Adrenal gland (tissue), 12 donors: Measurements from ENCODE around the gene CSH2. TPM values are rescaled to one million over a fixed set of nuclear protein-coding genes. Genes with fewer than 3 reads are reported as not detected.
"Not testable (repeated sequence)": the region's sequence is repeated elsewhere in the genome, so short reads cannot be mapped to it uniquely, and the experiment has no call there.

ENCODE experiments used
- DNase-seq, 7 donors: peaks; one replicate each; pipeline ENCODE4 v3.0.0-alpha.2; 2019 to 2020
- H3K27ac ChIP-seq, 5 donors: fragments of 200-600 bp; sonication (generic) in 4 of 5; 1 replicate in 3 of 5; 2 replicates in 2 of 5; pipeline versions ENCODE4 v1.5.1 to v1.8.0; 2016 to 2020; ENCODE audit warnings: mild to moderate bottlenecking in 1 of 5
- H3K27me3 ChIP-seq: fragments of 200-600 bp; 2 replicates; pipeline ENCODE4 v1.8.0; 2021
- H3K36me3 ChIP-seq, 2 donors: fragments of 200-600 bp; replicated peaks in 1 of 2; 1 replicate in 1 of 2; 2 replicates in 1 of 2; pipeline versions ENCODE4 v1.5.1 to v1.8.0; 2018 to 2022
- H3K4me1 ChIP-seq, 2 donors: fragments of 200-600 bp; replicated peaks in 1 of 2; 1 replicate in 1 of 2; 2 replicates in 1 of 2; pipeline versions ENCODE4 v1.5.1 to v1.8.0; 2018 to 2021
- H3K4me3 ChIP-seq, 4 donors: fragments of 200-600 bp; sonication (generic) in 3 of 4; one replicate each; pipeline ENCODE4 v1.5.1; 2016 to 2018
- H3K9me3 ChIP-seq, 3 donors: fragments of 200-600 bp; sonication (generic) in 1 of 3; replicated peaks in 1 of 3; 1 replicate in 2 of 3; 2 replicates in 1 of 3; pipeline versions ENCODE4 v1.5.1 to v1.8.0; 2016 to 2021
- WGBS, 4 donors: extraction: QIAGEN DNeasy Blood & Tissue Kit in 2 of 4; methylation state at CpG; one replicate each; pipeline versions ENCODE4 v1.1.5 to v1.1.7; 2013 to 2017; 5-methylcytosine and 5-hydroxymethylcytosine counted together
- intact Hi-C, 2 donors: fragments of 100-400 bp; cut with DNase I; formaldehyde crosslinking; loops; one replicate each; pipeline versions ENCODE4 v1.14.1 to v1.15.0; 2022 to 2023
- polyA plus RNA-seq, 3 donors: library from polyadenylated mRNA; stranded (reverse); fragments of 200-250 nt in 2 of 3; fragments of 350-450 nt in 1 of 3; fragmentation: Illumina TruSeq in 1 of 3; extraction: RNeasy Lipid Tissue Mini Kit (QIAGEN cat#74804) in 1 of 3; gene quantifications; one replicate each; pipeline ENCODE4 v1.2.3, GENCODE V29; 2013 to 2014
- total RNA-seq, 9 donors: library from RNA; depleted of rRNA in 4 of 9; stranded (reverse); fragments of >200 nt in 4 of 9; fragments of 120-200 nt in 1 of 9; fragmentation: NEBNext Ultra II Directional in 1 of 9; extraction: Animal tissue kit (Norgen Biotek cat#: 25700) in 1 of 9; gene quantifications; one replicate each; pipeline versions ENCODE4 v1.1.0 to v1.2.4, GENCODE V29; 2013 to 2023
- TF ChIP-seq, protein P1 (sequence below), 6 experiments: fragments of 450-650 bp in 4 of 6; fragments of 200-600 bp in 2 of 6; sonication (generic) in 1 of 6; IDR thresholded peaks; 1 replicate in 5 of 6; 2 replicates in 1 of 6; pipeline versions ENCODE4 v1.5.1 to v1.8.0; 2016 to 2021; ENCODE audit warnings: antibody characterized with exemption in 6 of 6, mild to moderate bottlenecking in 2 of 6, moderate library complexity in 1 of 6
- donor health status: healthy with polysubstance abuse.
- donor health status: Bipolar disorder and iron deficiency.
- donor health status: DM: yes; HTN: yes; CAD: no.
- donor health status: DM: no; HTN: no; CAD: no.
- donor health status: DM: no; HTN: no; CAD: no.
- donor health status: DM: yes; HTN: yes; CAD: no.

CSH2 gene
- total and polyA plus RNA-seq, 12 donors: 0.61 TPM; not detected in 11

DNA sequence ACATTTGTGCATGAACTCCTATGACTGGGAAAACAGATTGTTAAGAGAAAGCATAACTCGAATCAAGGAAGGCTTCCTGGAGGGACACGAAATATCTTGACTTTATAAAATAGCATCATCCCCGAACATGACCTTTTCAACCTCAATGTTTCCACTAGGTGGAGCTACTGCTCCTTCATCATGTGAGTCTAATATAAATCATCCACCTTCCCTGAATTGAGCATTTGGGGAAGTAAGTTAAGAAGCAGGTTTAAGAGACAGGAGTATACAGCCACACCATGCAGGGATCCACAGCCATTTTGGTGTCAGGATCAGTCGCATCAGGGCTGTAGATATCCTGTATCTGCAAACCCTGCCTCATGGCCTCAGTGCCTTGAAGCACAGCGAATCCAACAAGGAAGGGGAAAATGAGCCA, 30.3 kb upstream of the CSH2 start:
- peak in 1 of 7 donors; percentile 29 for DNase-seq
- H3K9me3 ChIP-seq, H3K4me1 ChIP-seq, H3K27ac ChIP-seq, intact Hi-C loops, H3K36me3 ChIP-seq, H3K4me3 ChIP-seq, H3K27me3 ChIP-seq: not testable (repeated sequence)
- TF ChIP-seq, protein P1, sequence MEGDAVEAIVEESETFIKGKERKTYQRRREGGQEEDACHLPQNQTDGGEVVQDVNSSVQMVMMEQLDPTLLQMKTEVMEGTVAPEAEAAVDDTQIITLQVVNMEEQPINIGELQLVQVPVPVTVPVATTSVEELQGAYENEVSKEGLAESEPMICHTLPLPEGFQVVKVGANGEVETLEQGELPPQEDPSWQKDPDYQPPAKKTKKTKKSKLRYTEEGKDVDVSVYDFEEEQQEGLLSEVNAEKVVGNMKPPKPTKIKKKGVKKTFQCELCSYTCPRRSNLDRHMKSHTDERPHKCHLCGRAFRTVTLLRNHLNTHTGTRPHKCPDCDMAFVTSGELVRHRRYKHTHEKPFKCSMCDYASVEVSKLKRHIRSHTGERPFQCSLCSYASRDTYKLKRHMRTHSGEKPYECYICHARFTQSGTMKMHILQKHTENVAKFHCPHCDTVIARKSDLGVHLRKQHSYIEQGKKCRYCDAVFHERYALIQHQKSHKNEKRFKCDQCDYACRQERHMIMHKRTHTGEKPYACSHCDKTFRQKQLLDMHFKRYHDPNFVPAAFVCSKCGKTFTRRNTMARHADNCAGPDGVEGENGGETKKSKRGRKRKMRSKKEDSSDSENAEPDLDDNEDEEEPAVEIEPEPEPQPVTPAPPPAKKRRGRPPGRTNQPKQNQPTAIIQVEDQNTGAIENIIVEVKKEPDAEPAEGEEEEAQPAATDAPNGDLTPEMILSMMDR (IDR thresholded peaks at IDR 0.05): peak in 5 of 6 experiments; percentile 21 to 41 (median 39)
- WGBS, 4 donors: 28 to 41% (median 34%) methylated on average over 4 to 5 of the region's 5 CpGs

DNA sequence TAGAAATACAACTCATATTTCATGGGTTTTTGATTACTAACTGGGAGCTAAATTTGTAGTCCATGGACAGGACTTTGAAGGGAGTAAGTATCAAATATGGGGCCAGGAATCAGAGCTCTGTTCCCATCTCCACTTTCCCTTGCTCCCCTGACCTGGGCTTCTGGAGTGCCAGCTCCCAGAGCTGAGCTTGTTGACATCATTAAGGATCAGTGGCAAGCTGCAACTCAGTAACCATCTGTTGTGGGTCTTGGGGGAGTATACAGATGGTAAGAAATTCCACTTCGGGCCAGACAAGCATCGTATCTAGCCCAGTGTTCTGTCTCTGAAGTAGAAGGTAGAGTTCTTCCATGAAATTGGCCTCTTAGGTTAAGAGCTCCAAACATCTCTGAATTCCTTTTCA, 28.5 kb upstream of the CSH2 start:
- H3K27me3 ChIP-seq, H3K9me3 ChIP-seq, H3K4me1 ChIP-seq, intact Hi-C loops, DNase-seq, H3K27ac ChIP-seq, H3K4me3 ChIP-seq, H3K36me3 ChIP-seq: not testable (repeated sequence)
- 91 to 96% (median 93%) methylated on average over 2 of the region's 2 CpGs for WGBS, 4 donors

GRCh38 chr17:63898899-63899798, 25.7 kb upstream of the CSH2 start:
- H3K9me3 ChIP-seq, H3K4me3 ChIP-seq, H3K27me3 ChIP-seq, intact Hi-C loops, DNase-seq, H3K4me1 ChIP-seq, H3K27ac ChIP-seq, H3K36me3 ChIP-seq: not testable (repeated sequence)
- WGBS, 4 donors: 79 to 93% (median 86%) methylated on average over 6 of the region's 6 CpGs

GRCh38 chr17:63896524-63897354, 23.3 kb upstream of the CSH2 start, which contains the start of gene CSH1:
TSS of gene CSH1 (minus strand) at chr17:63896574. CDS start at chr17:63896511, 63 bp downstream.
- DNase-seq: peak in 1 of 7 donors; percentile 18

DNA sequence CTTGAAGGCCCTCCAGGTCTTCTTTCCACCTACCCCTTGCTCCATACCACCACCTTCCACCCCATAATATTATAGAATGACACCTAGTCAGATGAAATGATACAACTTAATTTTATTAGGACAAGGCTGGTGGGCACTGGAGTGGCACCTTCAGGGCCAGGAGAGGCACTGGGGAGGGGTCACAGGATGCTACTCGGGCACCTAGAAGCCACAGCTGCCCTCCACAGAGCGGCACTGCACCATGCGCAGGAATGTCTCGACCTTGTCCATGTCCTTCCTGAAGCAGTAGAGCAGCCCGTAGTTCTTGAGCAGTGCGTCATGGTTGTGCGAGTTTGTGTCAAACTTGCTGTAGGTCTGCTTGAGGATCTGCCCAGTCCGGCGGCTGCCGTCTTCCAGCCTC, 21.3 kb upstream of the CSH2 start:
- WGBS, 4 donors: 74 to 98% (median 92%) methylated on average over 3 to 9 of the region's 10 CpGs
- H3K27ac ChIP-seq, intact Hi-C loops: not testable (repeated sequence)

More at GRCh38 chr17:63896524-63897354, 23.3 kb upstream of the CSH2 start, which contains the start of gene CSH1:
- H3K4me1 ChIP-seq, intact Hi-C loops, H3K36me3 ChIP-seq, H3K9me3 ChIP-seq, H3K27ac ChIP-seq, H3K4me3 ChIP-seq, H3K27me3 ChIP-seq: not testable (repeated sequence)
- WGBS, 4 donors: 90 to 95% (median 94%) methylated on average over 5 to 10 of the region's 14 CpGs

GRCh38 chr17:63894021-63894420, 20.5 kb upstream of the CSH2 start:
- H3K36me3 ChIP-seq, intact Hi-C loops, H3K9me3 ChIP-seq, H3K27ac ChIP-seq, H3K4me3 ChIP-seq, H3K4me1 ChIP-seq, DNase-seq, H3K27me3 ChIP-seq: not testable (repeated sequence)
- WGBS, 4 donors: 72 to 97% (median 83%) methylated on average over 2 to 3 of the region's 3 CpGs

More for the DNA sequence above, 21.3 kb upstream of the CSH2 start:
- H3K9me3 ChIP-seq, H3K4me3 ChIP-seq, H3K36me3 ChIP-seq, H3K4me1 ChIP-seq, H3K27me3 ChIP-seq: not testable (repeated sequence)
- DNase-seq: peak in 1 of 7 donors; percentile 15

DNA sequence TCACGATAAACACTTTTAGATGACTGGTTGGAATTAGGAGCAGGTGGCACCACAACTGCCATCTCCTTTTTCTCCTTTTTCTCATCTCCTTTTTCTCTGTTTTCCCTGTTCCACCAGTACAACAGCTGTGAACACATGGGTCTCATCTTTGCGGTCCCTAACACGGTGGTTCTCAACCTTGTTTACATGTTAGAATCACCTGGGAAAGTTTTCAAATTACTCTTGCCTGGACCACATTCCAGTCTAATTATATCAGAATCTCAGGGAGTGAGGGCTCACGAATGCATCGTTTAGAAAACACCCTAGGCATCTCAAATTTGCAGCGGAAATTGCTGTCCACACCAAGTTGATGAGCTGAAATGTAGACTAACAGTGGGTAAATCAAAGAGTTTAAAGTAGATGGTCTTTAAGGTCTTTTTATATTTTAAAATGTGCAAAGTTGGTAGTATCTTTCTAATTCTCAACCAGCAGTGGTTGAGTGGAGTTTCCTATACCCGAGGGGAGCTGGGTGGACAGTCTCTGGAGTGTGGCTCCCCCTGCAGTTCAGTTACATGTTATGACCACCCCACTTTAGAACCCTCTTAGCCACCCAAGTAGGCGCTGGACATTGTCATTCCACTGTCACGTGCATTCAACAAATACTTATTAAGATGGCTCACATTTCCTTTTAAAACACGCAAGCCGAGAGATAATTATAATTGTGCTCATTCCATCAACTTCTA, 19.0 kb upstream of the CSH2 start:
- H3K4me1 ChIP-seq, H3K4me3 ChIP-seq, H3K27me3 ChIP-seq, H3K27ac ChIP-seq, H3K9me3 ChIP-seq, H3K36me3 ChIP-seq, intact Hi-C loops, DNase-seq: not testable (repeated sequence)
- 76 to 84% (median 81%) methylated on average over 10 to 11 of the region's 11 CpGs for WGBS, 4 donors
